ENCODE data around the gene RPS6KA2. TPM values are rescaled to one million over a fixed set of nuclear protein-coding genes. Genes with fewer than 3 reads are reported as not detected.

The RPS6KA2 gene
- total RNA-seq, 4 donors from 2014 or later = 11.8 to 66.0 (median 19.2) TPM

DNA sequence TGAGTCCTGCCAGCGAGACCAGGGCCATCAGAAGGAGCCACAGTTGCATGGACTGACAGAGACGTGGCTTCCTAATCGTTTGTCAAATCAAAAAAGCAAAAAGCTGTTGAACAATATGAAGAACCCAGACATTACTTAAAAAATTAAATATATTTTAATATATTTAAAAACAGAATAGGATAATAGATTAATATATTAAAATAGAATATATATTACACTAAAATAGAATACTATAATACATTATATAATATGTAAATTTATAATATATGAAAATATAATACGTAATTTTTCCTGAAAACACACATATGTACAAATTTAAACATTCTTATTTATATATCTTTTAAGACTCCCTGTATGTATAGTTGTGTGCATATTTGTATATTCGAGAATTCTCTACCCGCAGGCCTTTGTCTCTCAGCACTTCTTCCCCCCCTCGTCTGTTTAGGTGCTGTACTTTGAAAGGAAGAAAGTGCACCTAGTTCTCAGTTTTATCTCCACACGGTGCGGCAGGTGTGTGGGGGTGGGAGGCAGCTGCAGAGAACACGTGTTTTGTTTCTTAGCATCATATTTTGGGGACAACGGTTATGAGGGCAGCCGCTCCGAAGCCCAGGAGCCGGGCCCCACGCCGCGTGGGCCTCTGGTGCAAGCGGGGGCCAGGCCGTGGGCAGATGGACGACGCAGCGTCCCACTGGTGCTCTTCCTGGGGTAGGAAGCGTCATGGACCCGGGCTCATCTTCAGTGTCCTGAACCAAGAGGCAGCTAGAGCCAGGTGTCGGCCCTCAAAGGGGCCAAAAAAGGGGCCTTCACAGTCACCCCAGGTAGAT is 172.1 kb downstream of the RPS6KA2 start:
- Histone ChIP-seq H3K4me3 (no peak overlapping the region), H3K36me3 (peaks cover 0 to 29% (median 0%) of the 10 kb centered on the region in 3 donors), H3K9me3 (peaks cover 0 to 9% (median 0%) of the 10 kb centered on the region in 3 donors), H3K27ac (no peak overlapping the region), H3K4me1 (no peaks in the 10 kb centered on the region), H3K27me3 (no peaks in the 10 kb centered on the region)
- DNase-seq = no peak
- TF ChIP-seq, protein P1, sequence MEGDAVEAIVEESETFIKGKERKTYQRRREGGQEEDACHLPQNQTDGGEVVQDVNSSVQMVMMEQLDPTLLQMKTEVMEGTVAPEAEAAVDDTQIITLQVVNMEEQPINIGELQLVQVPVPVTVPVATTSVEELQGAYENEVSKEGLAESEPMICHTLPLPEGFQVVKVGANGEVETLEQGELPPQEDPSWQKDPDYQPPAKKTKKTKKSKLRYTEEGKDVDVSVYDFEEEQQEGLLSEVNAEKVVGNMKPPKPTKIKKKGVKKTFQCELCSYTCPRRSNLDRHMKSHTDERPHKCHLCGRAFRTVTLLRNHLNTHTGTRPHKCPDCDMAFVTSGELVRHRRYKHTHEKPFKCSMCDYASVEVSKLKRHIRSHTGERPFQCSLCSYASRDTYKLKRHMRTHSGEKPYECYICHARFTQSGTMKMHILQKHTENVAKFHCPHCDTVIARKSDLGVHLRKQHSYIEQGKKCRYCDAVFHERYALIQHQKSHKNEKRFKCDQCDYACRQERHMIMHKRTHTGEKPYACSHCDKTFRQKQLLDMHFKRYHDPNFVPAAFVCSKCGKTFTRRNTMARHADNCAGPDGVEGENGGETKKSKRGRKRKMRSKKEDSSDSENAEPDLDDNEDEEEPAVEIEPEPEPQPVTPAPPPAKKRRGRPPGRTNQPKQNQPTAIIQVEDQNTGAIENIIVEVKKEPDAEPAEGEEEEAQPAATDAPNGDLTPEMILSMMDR (IDR thresholded peaks at IDR 0.05) = no peak
- TF ChIP-seq POLR2A (IDR thresholded peaks at IDR 0.05) = no peak
- intact Hi-C loops (cut with DNase I) = no loop called here
- 87 to 90% methylated on average over 10 to 12 of the region's 25 CpGs for WGBS, 2 donors

DNA sequence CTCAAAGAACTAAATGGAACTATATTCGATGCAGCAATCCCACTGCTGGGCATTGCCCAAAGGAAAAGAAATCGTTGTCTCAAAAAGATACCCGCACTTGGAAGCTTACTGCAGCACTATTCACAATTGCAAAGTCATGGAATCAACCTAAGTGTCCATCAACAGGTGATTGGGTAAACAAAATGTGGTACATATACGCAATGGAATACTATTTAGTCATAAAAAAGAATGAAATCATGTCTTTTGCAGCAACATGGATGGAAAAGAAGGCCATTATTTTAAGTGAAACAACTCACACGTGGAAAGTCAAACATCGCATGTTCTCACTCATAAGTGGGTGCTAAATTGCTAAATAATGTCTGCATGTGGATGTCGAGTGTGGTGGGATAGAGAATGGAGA is 173.4 kb downstream of the RPS6KA2 start:
- DNase-seq = no peak
- Histone ChIP-seq H3K9me3 (peaks cover 0 to 8% (median 0%) of the 10 kb centered on the region in 3 donors), H3K4me3 (no peak overlapping the region), H3K27me3 (no peaks in the 10 kb centered on the region), H3K36me3 (peaks cover 0 to 26% (median 0%) of the 10 kb centered on the region in 3 donors), H3K27ac (no peak overlapping the region), H3K4me1 (no peaks in the 10 kb centered on the region)
- intact Hi-C loops (cut with DNase I) = no loop called here
- 93 to 94% methylated on average over 7 of the region's 7 CpGs for WGBS, 2 donors
- no peak for TF ChIP-seq POLR2A (IDR thresholded peaks at IDR 0.05)
- TF ChIP-seq, protein P1 (IDR thresholded peaks at IDR 0.05) = no peak

DNA sequence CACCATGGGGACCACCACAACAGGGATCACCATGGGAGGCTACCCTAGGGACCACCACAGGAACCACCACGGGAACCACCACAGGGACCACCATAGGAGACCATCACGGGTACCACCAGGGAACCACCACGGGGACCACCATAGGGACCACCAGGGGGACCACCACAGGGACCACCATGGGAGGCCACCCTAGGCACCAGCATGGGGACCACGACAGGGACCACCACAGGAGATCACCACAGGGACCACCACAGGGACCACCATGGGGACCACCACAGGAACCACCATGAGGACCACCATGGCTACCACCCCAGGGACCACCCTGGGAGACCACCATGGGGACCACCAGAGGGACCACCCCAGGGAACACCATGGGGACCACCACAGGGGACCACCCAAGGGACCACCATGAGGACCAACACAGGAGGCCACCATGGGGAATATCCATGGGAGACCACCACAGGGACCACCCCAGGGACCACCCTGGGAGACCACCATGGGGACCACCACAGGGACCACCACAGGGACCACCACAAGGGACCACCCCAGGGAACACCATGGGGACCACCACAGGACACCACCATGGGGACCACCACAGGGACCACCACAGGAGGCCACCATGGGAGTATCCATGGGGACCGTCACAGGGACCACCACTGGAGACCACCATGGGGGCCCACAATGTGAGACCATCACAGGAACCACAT is 176.7 kb downstream of the RPS6KA2 start:
- no peak for TF ChIP-seq POLR2A (IDR thresholded peaks at IDR 0.05)
- TF ChIP-seq, protein P1 (IDR thresholded peaks at IDR 0.05) = no peak
- no peak overlapping the region for H3K4me3 ChIP-seq
- intact Hi-C loops (cut with DNase I) = no loop called here
- H3K4me1 ChIP-seq = no peaks in the 10 kb centered on the region
- no peaks in the 10 kb centered on the region for H3K27me3 ChIP-seq
- WGBS, 2 donors = 53% methylated on average over 3 of the region's 5 CpGs; no CpG with 5 or more reads in 1 of the 2 donors
- H3K36me3 ChIP-seq = peaks cover 0 to 41% (median 0%) of the 10 kb centered on the region in 3 donors
- H3K27ac ChIP-seq = no peak overlapping the region
- no peaks in the 10 kb centered on the region for H3K9me3 ChIP-seq
- no peak for DNase-seq

DNA sequence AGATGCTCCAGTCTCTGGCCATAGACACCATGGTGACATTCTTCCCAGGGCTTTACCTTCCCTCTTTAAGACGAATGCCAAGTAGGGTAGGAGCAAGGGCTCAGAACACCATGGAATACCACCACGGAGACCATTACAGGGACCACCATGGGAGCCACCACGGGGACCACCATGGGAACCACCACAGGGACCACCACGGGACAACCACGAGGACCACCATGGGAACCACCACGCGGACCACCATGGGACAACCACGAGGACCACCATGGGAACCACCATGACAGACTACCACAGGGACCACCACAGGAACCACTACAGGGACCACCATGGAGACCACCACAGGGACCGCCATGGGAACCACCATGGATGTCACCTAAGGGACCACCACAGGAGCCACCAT is 177.4 kb downstream of the RPS6KA2 start:
- H3K4me3 ChIP-seq = no peak overlapping the region
- H3K36me3 ChIP-seq = peaks cover 0 to 48% (median 0%) of the 10 kb centered on the region in 3 donors
- no peaks in the 10 kb centered on the region for H3K4me1 ChIP-seq
- H3K9me3 ChIP-seq = no peaks in the 10 kb centered on the region
- intact Hi-C loops (cut with DNase I) = no loop called here
- TF ChIP-seq POLR2A (IDR thresholded peaks at IDR 0.05) = no peak
- TF ChIP-seq, protein P1 (IDR thresholded peaks at IDR 0.05) = no peak
- H3K27ac ChIP-seq = no peak overlapping the region
- no peak for DNase-seq
- no peaks in the 10 kb centered on the region for H3K27me3 ChIP-seq
- 100% methylated on average over 2 of the region's 9 CpGs; no CpG with 5 or more reads in 1 of the 2 donors for WGBS, 2 donors

DNA sequence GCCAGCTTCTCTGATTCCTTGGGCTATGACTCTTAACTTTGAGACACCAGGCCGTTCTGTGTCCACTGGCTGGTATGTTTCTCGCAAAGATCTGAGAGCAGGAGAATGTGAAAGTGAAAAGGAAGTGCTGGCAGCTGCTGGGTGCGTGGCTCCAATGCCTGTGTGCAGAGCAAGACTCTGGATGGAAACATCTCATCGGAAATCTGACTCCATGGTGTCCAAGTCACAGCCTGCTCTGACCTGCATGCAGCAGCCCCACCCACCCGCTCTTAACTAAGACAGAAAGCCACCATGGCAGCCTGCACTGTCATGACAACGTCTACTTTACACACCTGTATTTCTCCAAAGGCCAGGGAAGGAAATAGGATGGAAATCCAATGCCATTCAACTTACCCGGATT is 178.0 kb downstream of the RPS6KA2 start:
- H3K27me3 ChIP-seq = no peaks in the 10 kb centered on the region
- H3K27ac ChIP-seq = no peak overlapping the region
- no peaks in the 10 kb centered on the region for H3K9me3 ChIP-seq
- H3K36me3 ChIP-seq = peaks cover 0 to 54% (median 0%) of the 10 kb centered on the region in 3 donors
- no peaks in the 10 kb centered on the region for H3K4me1 ChIP-seq
- no peak for TF ChIP-seq POLR2A (IDR thresholded peaks at IDR 0.05)
- TF ChIP-seq, protein P1 (IDR thresholded peaks at IDR 0.05) = no peak
- no peak for DNase-seq
- intact Hi-C loops (cut with DNase I) = no loop called here
- 53 to 74% methylated on average over 7 of the region's 7 CpGs for WGBS, 2 donors
- H3K4me3 ChIP-seq = no peak overlapping the region
